H1 (cell line): ENCODE data around the gene PROK2. TPM values are rescaled to one million over a fixed set of nuclear protein-coding genes. Genes with fewer than 3 reads are reported as not detected.

Source experiments
- CTCF ChIA-PET: fragments of 300-600 bp; sonication (Branson Sonifier 250); formaldehyde crosslinking; loops from one replicate; lab custom pipeline; 2021; ENCODE audit not compliant: partially characterized antibody; lab: Charles Lee
- POLR2A ChIA-PET: fragments of 300-600 bp; sonication (Branson Sonifier 250); formaldehyde crosslinking; loops from one replicate; lab custom pipeline; 2021; ENCODE audit warnings: inconsistent platforms; ENCODE audit not compliant: partially characterized antibody; lab: Charles Lee
- DNase-seq, 2 experiments: peaks; one replicate each; pipeline versions ENCODE4 v3.0.0 to v3.0.0-alpha.2; 2010 to 2022; ENCODE audit warnings: low spot score in 2 of 2, low read depth in 1 of 2, mixed read lengths in 1 of 2
- FAIRE-seq: peaks from 2 replicates; lab custom pipeline; 2011; peaks lifted over from hg19 to GRCh38; lab: Jason Lieb, UNC
- H2AFZ ChIP-seq: 2 replicates; pipeline ENCODE4 v1.8.1; 2012; ENCODE audit warnings: low read length, inconsistent platforms
- H2AK5ac ChIP-seq: 2 replicates; pipeline ENCODE4 v1.6.1; 2013; ENCODE audit warnings: low read depth, low read length
- H2BK120ac ChIP-seq: replicated peaks from 2 replicates; pipeline ENCODE3; 2013; ENCODE audit warnings: low read depth, low read length, inconsistent platforms
- H2BK12ac ChIP-seq: 2 replicates; pipeline ENCODE4 v1.6.1; 2013; ENCODE audit warnings: low read depth, low read length
- H2BK15ac ChIP-seq: 2 replicates; pipeline ENCODE4 v1.6.1; 2013; ENCODE audit warnings: low read length
- H2BK20ac ChIP-seq: 2 replicates; pipeline ENCODE4 v1.6.1; 2013; ENCODE audit warnings: low read length
- H2BK5ac ChIP-seq: 2 replicates; pipeline ENCODE4 v1.6.1; 2013; ENCODE audit warnings: low read depth, low read length
- H3K14ac ChIP-seq: 2 replicates; pipeline ENCODE4 v1.6.1; 2013; ENCODE audit warnings: inconsistent platforms; ENCODE audit not compliant: insufficient read length
- H3K18ac ChIP-seq: 2 replicates; pipeline ENCODE4 v1.6.1; 2013; ENCODE audit warnings: low read length; ENCODE audit errors: extremely low read depth
- H3K23ac ChIP-seq: 2 replicates; pipeline ENCODE4 v1.6.1; 2013; ENCODE audit warnings: inconsistent platforms; ENCODE audit not compliant: insufficient read length
- H3K23me2 ChIP-seq: 2 replicates; pipeline ENCODE4 v1.6.1; 2013; ENCODE audit warnings: low read depth, low read length
- H3K27ac ChIP-seq: 2 replicates; pipeline ENCODE4 v1.6.1; 2011; ENCODE audit warnings: low read depth, low read length, inconsistent platforms
- H3K27me3 ChIP-seq, 4 experiments: replicated peaks in 1 of 4; 1 replicate in 1 of 4; 2 replicates in 3 of 4; pipeline versions ENCODE4 v1.6.1 to v1.8.1; 2011 to 2013; ENCODE audit warnings: low read length in 3 of 4, mild to moderate bottlenecking in 3 of 4, inconsistent platforms in 2 of 4, mixed read lengths in 2 of 4, moderate library complexity in 1 of 4; ENCODE audit not compliant: control insufficient read depth in 3 of 4, insufficient read depth in 3 of 4; ENCODE audit errors: extremely low read depth in 1 of 4
- H3K36me3 ChIP-seq, 4 experiments: 2 replicates each; pipeline versions ENCODE4 v1.6.1 to v1.8.1; 2011 to 2013; ENCODE audit warnings: mild to moderate bottlenecking in 4 of 4, low read length in 3 of 4, moderate library complexity in 2 of 4, control low read depth in 1 of 4, inconsistent platforms in 1 of 4; ENCODE audit not compliant: insufficient read depth in 4 of 4, control insufficient read depth in 2 of 4
- H3K4ac ChIP-seq: replicated peaks from 2 replicates; pipeline ENCODE3; 2013; ENCODE audit warnings: low read length, low read depth, mixed read lengths, inconsistent platforms; ENCODE audit not compliant: insufficient read length
- H3K4me1 ChIP-seq, 4 experiments: replicated peaks in 1 of 4; 1 replicate in 1 of 4; 2 replicates in 3 of 4; pipeline versions ENCODE4 v1.6.1 to v1.8.1; 2011 to 2013; ENCODE audit warnings: low read length in 3 of 4, inconsistent platforms in 2 of 4, mixed read lengths in 1 of 4; ENCODE audit not compliant: insufficient read depth in 4 of 4, control insufficient read depth in 3 of 4
- H3K4me2 ChIP-seq, 2 experiments: 2 replicates each; pipeline versions ENCODE4 v1.6.1 to v1.8.1; 2011 to 2013; ENCODE audit warnings: low read depth in 2 of 2, low read length in 2 of 2, control low read depth in 1 of 2, inconsistent platforms in 1 of 2, mild to moderate bottlenecking in 1 of 2; ENCODE audit not compliant: insufficient read depth in 1 of 2
- H3K4me3 ChIP-seq, 4 experiments: fragments of 200-600, 300-600 bp in 1 of 4; sonication (generic), shearing (Covaris generic), sonication (Bioruptor Twin) in 1 of 4; 2 replicates each; pipeline versions ENCODE4 v1.5.1 to v1.8.1; 2011 to 2016; ENCODE audit warnings: low read length in 4 of 4, low read depth in 3 of 4, control low read depth in 2 of 4, inconsistent platforms in 2 of 4, mild to moderate bottlenecking in 2 of 4, mixed read lengths in 1 of 4, moderate library complexity in 1 of 4; ENCODE audit not compliant: insufficient read depth in 2 of 4; ENCODE audit errors: extremely low read depth in 1 of 4
- H3K56ac ChIP-seq: replicated peaks from 2 replicates; pipeline ENCODE3; 2013; ENCODE audit warnings: low read depth, mild to moderate bottlenecking, mixed read lengths, low read length, inconsistent platforms; ENCODE audit not compliant: insufficient read length
- H3K79me1 ChIP-seq: 2 replicates; pipeline ENCODE4 v1.6.1; 2013; ENCODE audit warnings: low read depth, low read length, control low read depth
- H3K79me2 ChIP-seq, 2 experiments: 2 replicates each; pipeline versions ENCODE4 v1.6.1 to v1.8.1; 2012 to 2013; ENCODE audit warnings: low read length in 2 of 2, mild to moderate bottlenecking in 2 of 2, inconsistent platforms in 1 of 2; ENCODE audit not compliant: insufficient read depth in 2 of 2, control insufficient read depth in 1 of 2
- H3K9ac ChIP-seq, 4 experiments: replicated peaks in 1 of 4; 1 replicate in 1 of 4; 2 replicates in 3 of 4; pipeline versions ENCODE4 v1.6.1 to v1.8.1; 2011 to 2013; ENCODE audit warnings: low read depth in 3 of 4, low read length in 3 of 4, control low read depth in 2 of 4, mild to moderate bottlenecking in 2 of 4, moderate library complexity in 2 of 4, inconsistent platforms in 1 of 4; ENCODE audit errors: extremely low read depth in 1 of 4
- H3K9me3 ChIP-seq, 2 experiments: 2 replicates each; pipeline versions ENCODE4 v1.6.1 to v1.8.1; 2012 to 2013; ENCODE audit warnings: mild to moderate bottlenecking in 2 of 2, moderate library complexity in 2 of 2, control low read depth in 1 of 2, inconsistent platforms in 1 of 2, low read depth in 1 of 2, low read length in 1 of 2, mixed read lengths in 1 of 2; ENCODE audit not compliant: insufficient read depth in 2 of 2
- H4K20me1 ChIP-seq, 2 experiments: replicated peaks in 1 of 2; 2 replicates each; pipeline versions ENCODE3 to v1.8.1; 2011 to 2013; ENCODE audit warnings: inconsistent platforms in 2 of 2, low read length in 2 of 2, mild to moderate bottlenecking in 1 of 2; ENCODE audit not compliant: insufficient read depth in 2 of 2, control insufficient read depth in 1 of 2
- H4K5ac ChIP-seq: 2 replicates; pipeline ENCODE4 v1.6.1; 2013; ENCODE audit warnings: low read length, low read depth, mixed read lengths, inconsistent platforms; ENCODE audit not compliant: insufficient read length
- H4K8ac ChIP-seq: 2 replicates; pipeline ENCODE4 v1.8.0; 2013; ENCODE audit warnings: mild to moderate bottlenecking, moderate library complexity, low read length, inconsistent platforms; ENCODE audit not compliant: insufficient read depth; ENCODE audit errors: extremely low read depth
- H4K91ac ChIP-seq: replicated peaks from 2 replicates; pipeline ENCODE3; 2013; ENCODE audit warnings: low read length, mixed read lengths, inconsistent platforms; ENCODE audit not compliant: insufficient read length
- SIN3A ChIP-seq, 2 experiments: IDR thresholded peaks in 1 of 2; conservative IDR thresholded peaks in 1 of 2; 2 replicates each; pipeline ENCODE4 v1.6.1; 2011 to 2012; ENCODE audit warnings: low read length in 2 of 2, improper control_type of control experiment in 1 of 2, low read depth in 1 of 2, mild to moderate bottlenecking in 1 of 2
- WGBS, 2 experiments: shearing (Covaris generic) in 1 of 2; methylation state at CpG; one replicate each; pipeline versions ENCODE4 v1.1.6 to v1.1.7; 2013 to 2015; ENCODE audit warnings: low lambda C conversion rate in 2 of 2, mixed read lengths in 2 of 2, inconsistent platforms in 1 of 2, low coverage in 1 of 2, missing lambda C conversion rate in 1 of 2; ENCODE audit not compliant: insufficient replicate concordance in 2 of 2, insufficient coverage in 1 of 2, insufficient read length in 1 of 2; ENCODE audit errors: extremely low coverage in 1 of 2, missing lambda C conversion rate in 1 of 2; 5-methylcytosine and 5-hydroxymethylcytosine counted together
- polyA plus RNA-seq, 7 experiments: library from polyadenylated mRNA; depleted of rRNA in 3 of 7; stranded (reverse) in 5 of 7; unstranded in 2 of 7; fragments of >200 nt in 5 of 7; fragments of 200-250 nt in 2 of 7; gene quantifications; 1 replicate in 5 of 7; 2 replicates in 1 of 7; 4 replicates in 1 of 7; pipeline versions ENCODE4 v1.2.1 to v1.2.3, GENCODE V29; 2011 to 2013; ENCODE audit warnings: missing spikeins in 2 of 7, mixed read lengths in 2 of 7
- total RNA-seq: library from RNA; stranded (reverse); fragmentation: NEBNext Ultra II Directional; extraction: Animal tissue kit (Norgen Biotek cat#: 25700); gene quantifications from 2 replicates; pipeline ENCODE4 v1.2.1, GENCODE V29; 2021

PROK2 gene
- total and polyA plus RNA-seq, 2 of the 8 experiments (the other 6 are each of a cell fraction or from before 2014, with no cell fraction given), result 0.50 to 1.8 TPM

DNA sequence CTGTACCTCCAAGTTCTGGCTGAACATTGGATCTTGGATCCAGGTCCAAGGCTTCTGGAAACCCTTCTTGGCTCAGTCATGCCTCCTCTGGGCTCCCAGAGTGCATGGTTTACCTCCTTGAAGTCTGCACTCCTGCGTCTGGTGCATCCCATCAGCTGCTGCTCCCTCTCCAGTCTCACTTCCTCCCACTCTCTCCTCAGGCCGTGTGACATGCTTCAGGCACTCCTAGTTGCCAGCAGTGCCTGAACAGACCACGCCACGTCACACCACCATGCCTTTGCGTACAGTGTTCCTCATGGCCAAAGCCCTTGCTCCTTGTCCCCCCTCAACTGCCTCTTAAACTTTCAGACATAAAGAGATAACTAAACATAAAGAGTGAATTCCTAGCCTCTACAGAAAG, 25.5 kb downstream of the PROK2 start:
- Histone ChIP-seq H3K4me3 (no peak overlapping the region), H3K9ac (no peak overlapping the region), H2AK5ac (no peak overlapping the region), H3K23ac (no peak overlapping the region), H4K91ac (no peak overlapping the region), H3K14ac (no peak overlapping the region), H3K18ac (no peak overlapping the region), H3K27me3 (peaks cover 8 to 17% (median 14%) of the 10 kb centered on the region in 4 experiments; a peak in 6 of 7 replicates), H3K56ac (no peak overlapping the region), H2BK12ac (no peak overlapping the region; the same call in 1 of the 2 replicates), H2AFZ (no peak overlapping the region), H3K79me2 (no peaks in the 10 kb centered on the region; a peak in 1 of 4 replicates), H3K4me2 (no peak overlapping the region), H3K79me1 (no peaks in the 10 kb centered on the region), H2BK15ac (peak overlapping the region; percentile 99; the same call in 1 of the 2 replicates), H2BK20ac (no peak overlapping the region), H4K8ac (no peak overlapping the region), H2BK5ac (no peak overlapping the region), H3K9me3 (no peaks in the 10 kb centered on the region), H3K4me1 (peaks cover 0 to 7% (median 5%) of the 10 kb centered on the region in 4 experiments), H3K36me3 (no peaks in the 10 kb centered on the region), H2BK120ac (no peak overlapping the region), H3K27ac (no peak overlapping the region), H3K23me2 (peaks cover 5% of the 10 kb centered on the region; the same call in 1 of the 2 replicates), H3K4ac (no peak overlapping the region), H4K5ac (no peak overlapping the region), H4K20me1 (no peaks in the 10 kb centered on the region)
- FAIRE-seq (no peak), DNase-seq (no peak)
- TF ChIP-seq SIN3A (conservative IDR thresholded peaks at IDR 0.05 in 1 of 2, IDR thresholded peaks at IDR 0.05 in 1 of 2; ENCODE audit: low read depth in 1 of 2, low read length in 2 of 2), result no peak
- ChIA-PET POLR2A (no interaction called here), CTCF (no interaction called here)
- WGBS, 2 experiments, result 87% methylated on average over 5 of the region's 5 CpGs; no CpG with 5 or more reads in 1 of the 2 experiments
